SK-N-MC (cell line): ENCODE measurements around the gene FNDC3B.

ENCODE experiments used
- DNase-seq: peaks from one replicate; pipeline ENCODE4 v3.0.0-alpha.2; 2011; ENCODE audit warnings: low read depth, low spot score
- H3K27ac ChIP-seq: fragments of 200-600 bp; sonication (generic); 2 replicates; pipeline ENCODE4 v1.5.1; 2016; ENCODE audit warnings: mixed run types
- H3K36me3 ChIP-seq: fragments of 200-600 bp; sonication (generic); 2 replicates; pipeline ENCODE4 v1.6.1; 2017; ENCODE audit warnings: antibody characterized with exemption, low read length, mixed read lengths; ENCODE audit not compliant: insufficient read depth
- H3K4me3 ChIP-seq: fragments of 200-600 bp; sonication (generic); 2 replicates; pipeline ENCODE4 v1.5.1; 2016
- H3K9ac ChIP-seq: fragments of 200-600 bp; sonication (generic); 2 replicates; pipeline ENCODE4 v1.8.0; 2017; ENCODE audit warnings: mixed run types, mixed read lengths; ENCODE audit not compliant: insufficient read length
- H3K9me3 ChIP-seq: fragments of 200-600 bp; sonication (generic); 2 replicates; pipeline ENCODE4 v1.6.1; 2017; ENCODE audit warnings: low read depth, mild to moderate bottlenecking, antibody characterized with exemption, low read length, moderate library complexity, mixed read lengths
- EZH2 ChIP-seq: fragments of 200-600 bp; sonication (generic); IDR thresholded peaks from one replicate; pipeline ENCODE4 v1.6.1; 2017; ENCODE audit warnings: antibody characterized with exemption
- FOXP2 ChIP-seq: optimal IDR thresholded peaks from 2 replicates; pipeline ENCODE3; 2011; ENCODE audit warnings: mild to moderate bottlenecking, moderate library complexity; ENCODE audit not compliant: insufficient read depth; ENCODE audit errors: extremely low read length, control extremely low read depth
- POLR2AphosphoS5 ChIP-seq: IDR thresholded peaks from 2 replicates; pipeline ENCODE4 v1.6.1; 2012; ENCODE audit warnings: mild to moderate bottlenecking, low read depth, low read length, borderline replicate concordance

FNDC3B gene

DNA sequence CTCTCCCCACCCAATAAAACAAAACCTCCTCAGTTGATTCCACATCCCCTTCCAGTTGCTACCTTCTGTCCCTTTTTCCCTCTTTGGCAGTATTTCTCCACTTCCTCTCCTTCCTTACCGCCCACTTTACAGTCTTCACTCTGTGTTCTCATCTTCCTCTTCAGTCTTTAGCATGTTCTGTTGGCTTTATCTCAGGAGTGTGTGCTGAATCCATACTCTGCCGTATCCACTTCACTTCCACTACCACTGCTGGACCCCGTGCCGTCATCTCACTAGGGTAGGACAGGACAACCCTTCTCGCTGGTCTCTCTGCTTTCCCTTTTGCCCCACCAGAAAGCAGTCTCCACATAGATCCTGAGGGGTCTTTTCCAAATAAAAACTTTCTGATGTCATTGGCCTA lies 74.3 kb downstream of the FNDC3B start:
- Histone ChIP-seq H3K9ac (no peak overlapping the region), H3K36me3 (peaks cover 12% of the 10 kb centered on the region), H3K27ac (no peak overlapping the region), H3K4me3 (no peak overlapping the region), H3K9me3 (no peaks in the 10 kb centered on the region)
- TF ChIP-seq POLR2AphosphoS5 (no peak), EZH2 (no peak), FOXP2 (no peak)
- DNase-seq, result no peak

DNA sequence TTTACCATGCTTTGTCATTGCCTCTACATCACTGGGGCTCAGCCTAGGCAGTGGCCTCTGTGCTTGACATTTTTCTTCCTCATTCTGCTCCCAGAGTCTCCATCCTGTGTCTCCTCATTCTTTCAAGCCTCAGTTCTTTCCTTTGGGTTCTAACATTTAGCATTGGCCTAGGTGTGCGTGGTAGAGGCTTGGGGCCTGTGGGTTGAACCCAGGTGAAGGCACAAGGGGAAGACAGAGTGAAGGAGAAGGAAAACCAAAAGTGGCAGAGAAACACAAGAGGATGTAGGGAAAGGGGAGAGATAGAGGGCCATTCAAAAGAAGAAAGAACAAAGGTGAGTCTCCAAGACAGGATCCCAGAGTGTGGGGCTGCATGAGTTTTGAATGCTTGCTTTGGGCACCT lies 75.7 kb downstream of the FNDC3B start:
- peaks cover 12% of the 10 kb centered on the region for H3K36me3 ChIP-seq
- TF ChIP-seq FOXP2 (no peak), EZH2 (no peak), POLR2AphosphoS5 (no peak)
- H3K27ac ChIP-seq, result no peak overlapping the region
- H3K9ac ChIP-seq, result no peak overlapping the region
- H3K9me3 ChIP-seq, result no peaks in the 10 kb centered on the region
- H3K4me3 ChIP-seq, result no peak overlapping the region
- no peak for DNase-seq

DNA sequence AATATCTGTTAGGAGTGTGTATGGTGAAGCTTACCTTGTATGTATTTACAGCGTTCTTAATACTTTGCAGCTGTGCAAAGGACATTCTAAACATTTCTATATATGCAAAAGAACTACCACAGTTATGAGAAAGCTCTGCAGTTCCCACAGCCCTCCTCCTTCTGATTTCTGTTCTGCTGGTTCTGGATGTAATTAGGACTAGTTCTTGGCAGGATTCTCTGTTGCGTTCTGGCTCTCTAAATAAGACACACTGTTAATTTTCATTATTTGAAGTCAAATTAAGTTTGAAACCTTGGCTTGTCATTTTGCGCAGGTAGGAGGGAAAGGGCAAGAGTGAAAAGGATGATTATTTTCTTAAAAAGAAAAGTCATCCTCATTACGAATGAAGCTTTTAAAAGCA lies 76.4 kb downstream of the FNDC3B start:
- H3K36me3 ChIP-seq, result peaks cover 12% of the 10 kb centered on the region
- H3K27ac ChIP-seq, result no peak overlapping the region
- TF ChIP-seq FOXP2 (no peak), EZH2 (no peak), POLR2AphosphoS5 (no peak)
- H3K4me3 ChIP-seq, result no peak overlapping the region
- no peak overlapping the region for H3K9ac ChIP-seq
- H3K9me3 ChIP-seq, result no peaks in the 10 kb centered on the region
- no peak for DNase-seq

DNA sequence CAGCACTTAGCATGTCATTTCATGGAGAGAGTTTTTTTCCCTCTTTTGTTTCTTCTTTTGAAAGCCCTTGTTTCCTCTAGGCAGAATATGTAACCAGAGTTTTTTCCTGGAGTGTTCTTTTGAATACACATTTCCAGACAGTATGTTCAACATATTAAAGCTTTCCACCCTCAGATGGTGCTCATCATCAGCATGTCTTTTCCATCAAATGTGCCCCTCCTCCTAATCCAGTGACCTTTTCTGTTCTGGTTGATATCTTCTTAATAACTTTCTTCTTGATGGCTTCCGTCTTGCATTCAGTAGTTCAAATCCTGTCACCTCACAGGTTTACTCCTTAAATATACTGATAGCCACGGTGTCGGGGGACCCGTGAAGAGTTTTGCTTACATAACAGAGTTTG lies 78.6 kb downstream of the FNDC3B start:
- DNase-seq, result no peak
- no peak overlapping the region for H3K27ac ChIP-seq
- no peaks in the 10 kb centered on the region for H3K9me3 ChIP-seq
- no peak overlapping the region for H3K9ac ChIP-seq
- H3K36me3 ChIP-seq, result peaks cover 6% of the 10 kb centered on the region
- no peak overlapping the region for H3K4me3 ChIP-seq
- TF ChIP-seq FOXP2 (no peak), EZH2 (no peak), POLR2AphosphoS5 (no peak)

GRCh38 chr3:172119266-172119969 lies 80.0 kb downstream of the FNDC3B start:
- Histone ChIP-seq H3K9ac (no peak overlapping the region), H3K9me3 (no peaks in the 10 kb centered on the region), H3K4me3 (no peak overlapping the region), H3K36me3 (peaks cover 9% of the 10 kb centered on the region), H3K27ac (no peak overlapping the region)
- DNase-seq, result no peak
- TF ChIP-seq EZH2 (no peak), FOXP2 (no peak), POLR2AphosphoS5 (no peak)

- no peak for TF ChIP-seq EZH2
- no peak for TF ChIP-seq POLR2AphosphoS5
- no peak for TF ChIP-seq FOXP2
- no peak overlapping the region for H3K27ac ChIP-seq
- no peak overlapping the region for H3K9ac ChIP-seq
- no peak for DNase-seq
- no peaks in the 10 kb centered on the region for H3K9me3 ChIP-seq
- H3K36me3 ChIP-seq, result peaks cover 5% of the 10 kb centered on the region
- H3K4me3 ChIP-seq, result no peak overlapping the region
These were observed 81.5 kb downstream of the FNDC3B start for GRCh38 chr3:172120912-172121311.

DNA sequence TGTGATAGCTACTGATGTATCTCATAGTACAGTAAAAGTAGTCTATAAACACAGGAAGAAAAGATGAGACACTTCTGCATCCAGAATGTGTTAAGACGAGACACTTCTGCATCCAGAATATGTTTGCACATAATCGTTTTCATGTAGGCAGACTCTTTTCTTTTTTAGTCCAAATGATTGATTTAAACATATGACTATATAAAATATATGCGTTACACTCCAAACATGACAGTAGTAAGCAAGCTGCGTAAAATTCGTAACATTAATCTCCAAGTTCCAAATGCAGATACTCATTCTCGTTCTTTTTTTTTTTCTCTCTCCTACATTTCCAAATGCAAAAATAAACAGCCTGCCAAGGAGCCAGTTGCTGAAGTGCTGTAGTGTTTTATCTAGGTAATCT lies 82.6 kb downstream of the FNDC3B start:
- Histone ChIP-seq H3K9ac (no peak overlapping the region), H3K27ac (no peak overlapping the region), H3K36me3 (peaks cover 5% of the 10 kb centered on the region), H3K4me3 (no peak overlapping the region), H3K9me3 (no peaks in the 10 kb centered on the region)
- no peak for DNase-seq
- no peak for TF ChIP-seq POLR2AphosphoS5

GRCh38 chr3:172124271-172124670 lies 84.9 kb downstream of the FNDC3B start:
- TF ChIP-seq EZH2 (no peak), POLR2AphosphoS5 (no peak), FOXP2 (no peak)
- H3K27ac ChIP-seq, result no peak overlapping the region
- no peaks in the 10 kb centered on the region for H3K9me3 ChIP-seq
- no peak overlapping the region for H3K9ac ChIP-seq
- H3K36me3 ChIP-seq, result peaks cover 5% of the 10 kb centered on the region
- DNase-seq, result no peak
- no peak overlapping the region for H3K4me3 ChIP-seq

DNA sequence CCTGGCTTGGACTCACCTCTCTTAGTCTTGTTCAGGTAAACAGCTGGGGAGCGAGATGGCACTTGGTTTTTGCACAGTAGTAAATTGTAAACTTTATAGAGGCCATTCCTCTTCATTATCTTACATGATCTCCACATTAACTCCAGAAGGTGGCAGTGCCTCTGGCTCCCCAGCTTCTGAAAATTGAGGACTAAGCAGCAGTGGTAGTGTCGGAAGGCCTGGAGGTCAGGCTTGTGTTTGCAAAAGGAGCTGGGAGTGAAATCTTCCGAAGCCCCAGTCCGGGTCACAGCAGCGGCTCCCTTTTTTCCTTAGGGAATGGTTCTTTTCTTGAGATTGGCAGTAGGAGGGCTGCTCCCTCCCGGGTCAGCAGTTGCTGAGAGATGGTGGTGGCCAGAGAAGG lies 85.7 kb downstream of the FNDC3B start:
- H3K36me3 ChIP-seq, result peaks cover 5% of the 10 kb centered on the region
- TF ChIP-seq FOXP2, result no peak
- no peak for TF ChIP-seq EZH2
- no peak for TF ChIP-seq POLR2AphosphoS5
- DNase-seq, result no peak
- peak overlapping the region; percentile 80 for H3K27ac ChIP-seq
- H3K4me3 ChIP-seq, result no peak overlapping the region
- no peaks in the 10 kb centered on the region for H3K9me3 ChIP-seq
- no peak overlapping the region for H3K9ac ChIP-seq
